Hepatocyte (in vitro differentiated cells): ENCODE data around the gene ZBTB16.

ENCODE experiments used
- EZH2 ChIP-seq: fragments of 200-600 bp; sonication (generic); IDR thresholded peaks from 2 replicates; pipeline ENCODE4 v1.6.1; 2016; ENCODE audit warnings: antibody characterized with exemption, mild to moderate bottlenecking, borderline replicate concordance
- EZH2phosphoT487 ChIP-seq: fragments of 200-600 bp; sonication (generic); IDR thresholded peaks from one replicate; pipeline ENCODE4 v1.6.1; 2018; ENCODE audit warnings: antibody characterized with exemption, mild to moderate bottlenecking, low read depth, moderate library complexity; ENCODE audit not compliant: unreplicated experiment, severe bottlenecking
- TF ChIP-seq, protein P1 (sequence below): fragments of 200-600 bp; sonication (generic); IDR thresholded peaks from 2 replicates; pipeline ENCODE4 v1.5.1; 2016; ENCODE audit warnings: antibody characterized with exemption, mild to moderate bottlenecking; ENCODE audit not compliant: poor library complexity

DNA sequence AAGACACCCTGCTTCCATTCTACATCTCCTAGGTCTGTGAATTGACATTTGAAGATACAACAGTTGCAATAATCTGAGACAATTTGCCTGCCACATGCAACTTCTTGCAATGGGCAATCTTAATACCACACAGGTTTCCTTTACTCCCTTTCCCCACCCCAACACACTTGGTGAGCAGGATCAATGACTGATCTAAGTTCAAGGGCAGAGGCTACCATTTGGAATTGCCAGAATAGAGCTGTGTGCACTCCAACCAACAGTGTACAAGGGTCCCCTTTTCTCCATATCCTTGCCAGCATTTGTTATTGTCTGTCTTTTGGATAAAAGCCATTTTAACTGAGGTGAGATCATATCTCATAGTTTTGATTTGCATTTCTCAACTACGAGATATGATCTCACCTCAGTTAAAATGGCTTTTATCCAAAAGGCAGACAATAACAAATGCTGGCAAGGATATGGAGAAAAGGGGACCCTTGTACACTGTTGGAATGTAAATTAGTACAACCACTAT, 233.7 kb downstream of the ZBTB16 start:
- TF ChIP-seq, protein P1, sequence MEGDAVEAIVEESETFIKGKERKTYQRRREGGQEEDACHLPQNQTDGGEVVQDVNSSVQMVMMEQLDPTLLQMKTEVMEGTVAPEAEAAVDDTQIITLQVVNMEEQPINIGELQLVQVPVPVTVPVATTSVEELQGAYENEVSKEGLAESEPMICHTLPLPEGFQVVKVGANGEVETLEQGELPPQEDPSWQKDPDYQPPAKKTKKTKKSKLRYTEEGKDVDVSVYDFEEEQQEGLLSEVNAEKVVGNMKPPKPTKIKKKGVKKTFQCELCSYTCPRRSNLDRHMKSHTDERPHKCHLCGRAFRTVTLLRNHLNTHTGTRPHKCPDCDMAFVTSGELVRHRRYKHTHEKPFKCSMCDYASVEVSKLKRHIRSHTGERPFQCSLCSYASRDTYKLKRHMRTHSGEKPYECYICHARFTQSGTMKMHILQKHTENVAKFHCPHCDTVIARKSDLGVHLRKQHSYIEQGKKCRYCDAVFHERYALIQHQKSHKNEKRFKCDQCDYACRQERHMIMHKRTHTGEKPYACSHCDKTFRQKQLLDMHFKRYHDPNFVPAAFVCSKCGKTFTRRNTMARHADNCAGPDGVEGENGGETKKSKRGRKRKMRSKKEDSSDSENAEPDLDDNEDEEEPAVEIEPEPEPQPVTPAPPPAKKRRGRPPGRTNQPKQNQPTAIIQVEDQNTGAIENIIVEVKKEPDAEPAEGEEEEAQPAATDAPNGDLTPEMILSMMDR: no peak
- no peak for TF ChIP-seq EZH2
- no peak for TF ChIP-seq EZH2phosphoT487
